OCI-LY1 (cell line): ENCODE data around the gene ZBTB7C.

Source experiments
- CTCF ChIP-seq: fragments of 200-600 bp; sonication (generic), shearing (Covaris generic); IDR thresholded peaks from 2 replicates; pipeline ENCODE4 v1.5.1; 2017; ENCODE audit warnings: mild to moderate bottlenecking, antibody characterized with exemption, low read length, moderate library complexity, mixed read lengths
- EZH2 ChIP-seq: fragments of 200-600 bp; sonication (generic), shearing (Covaris generic); IDR thresholded peaks from 2 replicates; pipeline ENCODE4 v1.8.0; 2017; ENCODE audit warnings: borderline replicate concordance, mixed run types, mild to moderate bottlenecking, antibody characterized with exemption, low read length, moderate library complexity, mixed read lengths

- no peak for TF ChIP-seq CTCF
- no peak for TF ChIP-seq EZH2
Observed at GRCh38 chr18:48226401-48226800, 182.8 kb downstream of the ZBTB7C start.
